ENCODE results near the gene AMN1. TPM values are rescaled to one million over a fixed set of nuclear protein-coding genes. Genes with fewer than 3 reads are reported as not detected.

AMN1 gene
- total and polyA plus RNA-seq, 2 donors (not counting 1 experiment from before 2014, with no cell fraction given): 9.1 to 10.4 TPM

GRCh38 chr12:31622038-31622437 is 106.8 kb downstream of the AMN1 start:
- no peak overlapping the region for H3K4me3 ChIP-seq (replicated peaks in 1 of 4; ENCODE audit: control extremely low read depth in 1 of 4, insufficient read depth in 1 of 4, low read depth in 3 of 4, low read length in 4 of 4)
- H3K9me3 ChIP-seq (ENCODE audit: control insufficient read depth, insufficient read depth, low read depth, low read length): no peaks in the 10 kb centered on the region
- H3K27me3 ChIP-seq (ENCODE audit: control insufficient read depth, insufficient read depth, low read length): no peaks in the 10 kb centered on the region
- no peak overlapping the region for H3K9ac ChIP-seq (ENCODE audit: insufficient read depth, low read length)
- no peaks in the 10 kb centered on the region for H3K36me3 ChIP-seq (ENCODE audit: control insufficient read depth, insufficient read depth, low read length)
- DNase-seq (ENCODE audit: low read depth in 2 of 2): no peak
- H4K20me1 ChIP-seq (ENCODE audit: control insufficient read depth, extremely low read depth, insufficient read depth, low read length): no peaks in the 10 kb centered on the region
- no peaks in the 10 kb centered on the region for H3K4me1 ChIP-seq (ENCODE audit: control insufficient read depth, extremely low read depth, insufficient read depth, low read length)
- TF ChIP-seq CTCF (conservative IDR thresholded peaks at IDR 0.05 in 1 of 2, IDR thresholded peaks at IDR 0.05 in 1 of 2; ENCODE audit: low read depth in 1 of 2, low read length in 2 of 2) (no peak), EZH2 (IDR thresholded peaks at IDR 0.05; ENCODE audit: low read length, missing control alignments) (no peak)
- H2AFZ ChIP-seq (ENCODE audit: low read length): no peak overlapping the region
- no peak overlapping the region for H3K4me2 ChIP-seq (ENCODE audit: extremely low read depth, insufficient read depth, low read length)
- H3K79me2 ChIP-seq (ENCODE audit: control insufficient read depth, insufficient read depth, low read length): no peaks in the 10 kb centered on the region
- no peak overlapping the region for H3K27ac ChIP-seq (ENCODE audit: insufficient read depth, low read length)

Other genes starting within 250 kb of the AMN1 start
- 3.6 and 5.3 TPM in 2 replicates for gene DENND5B, start 137.9 kb downstream of the AMN1 start, total RNA-seq
- 5.6 and 6.9 TPM in 2 replicates for gene DENND5B, start 137.9 kb downstream of the AMN1 start, polyA plus RNA-seq
- gene ETFBKMT, start 69.3 kb downstream of the AMN1 start, total RNA-seq: 4.4 and 6.1 TPM in 2 replicates
- 1.9 and 2.8 TPM in 2 replicates for gene ETFBKMT, start 69.3 kb downstream of the AMN1 start, polyA plus RNA-seq
- gene RESF1, start 230.4 kb upstream of the AMN1 start, total RNA-seq: 12.7 and 15.9 TPM in 2 replicates
- 11.3 and 12.6 TPM in 2 replicates for gene RESF1, start 230.4 kb upstream of the AMN1 start, polyA plus RNA-seq